GM10847 (cell line): ENCODE results near the gene AGAP3.

ENCODE experiments used
- POLR2A ChIP-seq: IDR thresholded peaks from 2 replicates; pipeline ENCODE4 v1.6.1; 2011; ENCODE audit not compliant: insufficient read length; ENCODE audit errors: extremely low read depth

The AGAP3 gene

GRCh38 chr7:151187409-151188251, 101.4 kb downstream of the AGAP3 start:
- TF ChIP-seq POLR2A = no peak

DNA sequence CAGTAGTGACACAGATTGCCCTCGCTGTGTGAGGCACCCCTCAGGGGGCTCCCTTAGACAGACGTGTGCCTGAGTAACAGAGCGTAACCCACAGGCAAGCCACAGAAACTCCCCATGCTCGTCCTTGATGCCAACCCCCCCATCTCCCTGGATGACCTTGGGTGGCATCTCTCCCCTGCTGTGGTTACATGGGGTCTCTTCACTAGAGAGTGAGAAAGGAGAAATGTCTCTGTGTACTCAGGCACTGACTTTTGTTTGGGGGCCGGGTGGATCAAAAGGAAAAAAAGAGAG, 101.9 kb downstream of the AGAP3 start:
- TF ChIP-seq POLR2A = no peak

DNA sequence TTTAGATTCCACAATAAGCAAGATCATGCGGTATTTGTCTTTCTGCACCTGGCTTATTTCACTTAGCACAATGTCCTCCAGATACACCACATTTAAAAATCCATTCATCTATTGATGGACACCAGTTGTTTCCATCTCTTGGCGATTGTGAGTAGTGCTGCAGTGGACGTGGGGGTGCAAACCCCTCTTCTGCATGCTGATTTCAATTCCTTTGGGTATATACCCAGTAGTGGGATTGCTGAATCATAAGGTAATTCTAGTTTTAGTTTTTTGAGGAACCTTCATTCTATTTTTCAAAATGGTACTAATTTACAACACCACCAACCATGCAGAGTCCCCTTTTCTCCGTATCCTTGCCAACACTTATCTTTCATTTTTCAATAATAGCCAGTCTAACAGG, 102.8 kb downstream of the AGAP3 start:
- no peak for TF ChIP-seq POLR2A

DNA sequence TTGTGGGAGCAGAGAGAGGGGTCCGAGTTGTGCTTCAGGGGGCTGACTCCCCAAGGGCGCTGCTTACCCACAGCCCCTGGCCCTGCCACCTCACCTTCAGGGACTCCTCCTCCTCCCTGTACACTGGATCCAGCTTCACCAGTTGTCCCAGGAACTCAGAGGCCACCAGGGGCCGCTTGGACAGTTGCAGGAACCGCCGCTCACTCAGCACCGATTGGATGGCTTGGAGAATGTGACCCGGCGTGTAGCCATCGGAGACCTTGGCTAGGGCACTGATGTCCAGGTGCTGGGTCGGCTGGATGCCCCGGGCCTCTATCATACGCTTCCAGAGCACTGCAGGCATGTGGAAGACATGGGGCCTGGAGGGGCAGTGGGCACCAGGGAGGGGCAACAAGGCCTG, 105.3 kb downstream of the AGAP3 start:
- TF ChIP-seq POLR2A = no peak

DNA sequence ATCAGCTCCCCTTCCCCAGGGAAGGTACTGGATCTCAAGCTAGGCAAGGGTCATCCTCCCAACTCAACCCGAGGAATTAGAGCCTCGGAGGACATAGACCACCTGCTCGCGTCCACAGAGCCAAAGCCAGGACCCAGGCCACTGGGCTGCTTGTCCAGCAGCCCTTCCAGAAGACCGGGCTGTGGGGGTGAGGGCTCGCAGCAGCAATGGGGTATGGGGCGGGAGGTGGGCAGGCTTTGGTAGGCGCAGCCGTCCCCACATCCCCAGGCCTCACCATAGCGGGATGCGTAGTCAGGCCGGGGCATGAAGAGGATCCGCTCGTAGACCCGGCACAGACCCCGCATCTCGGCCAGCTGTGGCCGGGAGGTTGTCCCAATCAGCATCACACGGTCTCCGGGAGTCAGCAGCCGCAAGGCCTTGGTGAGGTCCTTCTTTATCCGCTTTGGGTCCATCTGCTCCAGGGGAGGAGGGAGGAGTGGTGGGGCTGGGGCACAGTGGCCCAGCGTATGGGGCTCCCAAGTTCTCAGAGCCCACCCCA, 105.8 kb downstream of the AGAP3 start:
- TF ChIP-seq POLR2A = no peak

GRCh38 chr7:151193203-151193978, 107.1 kb downstream of the AGAP3 start:
- TF ChIP-seq POLR2A = no peak
